Measurements from ENCODE around the gene FEZ2. TPM values are rescaled to one million over a fixed set of nuclear protein-coding genes. Genes with fewer than 3 reads are reported as not detected.

FEZ2 gene
- total RNA-seq, 1 experiment from 2014 or later: 22.2 TPM

GRCh38 chr2:36561237-36561944 is 36.6 kb downstream of the FEZ2 start:
- POLR2A ChIA-PET: no interaction called here
- Mint-ChIP-seq H3K4me3 (no peak overlapping the region), H3K27me3 (ENCODE audit: low read depth) (no peaks in the 10 kb centered on the region), H3K36me3 (peaks cover 8% of the 10 kb centered on the region; the same call in 1 of the 2 replicates), H3K27ac (peak overlapping the region; percentile 51), H3K4me1 (peaks cover 48% of the 10 kb centered on the region), H3K9me3 (no peaks in the 10 kb centered on the region)
- ATAC-seq: peak; percentile 49
- TF ChIP-seq CDX4 (CRISPR knock-in tag; IDR thresholded peaks at IDR 0.05; ENCODE audit: borderline replicate concordance): 0 out of 2 replicates have a peak, but pooled peaks have one; percentile 32
- no peak for TF ChIP-seq CTCF (IDR thresholded peaks at IDR 0.05)
- no peak for DNase-seq (ENCODE audit: low spot score)
- CTCF ChIA-PET: no interaction called here

GRCh38 chr2:36560726-36561125 is 37.2 kb downstream of the FEZ2 start:
- DNase-seq (ENCODE audit: low spot score) (no peak), ATAC-seq (no peak)
- ChIA-PET POLR2A (no interaction called here), CTCF (interaction anchor here (1.5 kb wide), 1 partner anchor 104 kb away, joined by 5 read pairs; no protein-coding TSS in a partner anchor)
- Mint-ChIP-seq H3K36me3 (peaks cover 5% of the 10 kb centered on the region; the same call in 1 of the 2 replicates), H3K4me1 (peaks cover 48% of the 10 kb centered on the region), H3K4me3 (no peak overlapping the region), H3K9me3 (no peaks in the 10 kb centered on the region), H3K27me3 (ENCODE audit: low read depth) (no peaks in the 10 kb centered on the region), H3K27ac (no peak overlapping the region)
- TF ChIP-seq SOX15 (CRISPR knock-in tag; IDR thresholded peaks at IDR 0.05): no peak
- TF ChIP-seq CDX4 (CRISPR knock-in tag; IDR thresholded peaks at IDR 0.05; ENCODE audit: borderline replicate concordance): no peak
- TF ChIP-seq SMAD4 (CRISPR knock-in tag; IDR thresholded peaks at IDR 0.05): no peak
- TF ChIP-seq NFYB (CRISPR knock-in tag; conservative IDR thresholded peaks at IDR 0.05; ENCODE audit: low read depth): no peak
- TF ChIP-seq ZNF138 (CRISPR knock-in tag; conservative IDR thresholded peaks at IDR 0.05): no peak
- no peak for TF ChIP-seq ATF2 (CRISPR knock-in tag; IDR thresholded peaks at IDR 0.05; ENCODE audit: borderline replicate concordance, low read depth)
- TF ChIP-seq NR3C1 (CRISPR knock-in tag; conservative IDR thresholded peaks at IDR 0.05; ENCODE audit: low read depth): no peak
- no peak for TF ChIP-seq EMX1 (CRISPR knock-in tag; IDR thresholded peaks at IDR 0.05)
- TF ChIP-seq ZSCAN18 (CRISPR knock-in tag; IDR thresholded peaks at IDR 0.05): no peak
- TF ChIP-seq ZNF317 (CRISPR knock-in tag; IDR thresholded peaks at IDR 0.05; ENCODE audit: borderline replicate concordance, low read depth): no peak
- TF ChIP-seq E2F1 (CRISPR knock-in tag; IDR thresholded peaks at IDR 0.05): no peak
- TF ChIP-seq AFF4 (CRISPR knock-in tag; IDR thresholded peaks at IDR 0.05; ENCODE audit: borderline replicate concordance): no peak
- TF ChIP-seq FOXK1 (CRISPR knock-in tag; IDR thresholded peaks at IDR 0.05): no peak
- TF ChIP-seq IRF2 (CRISPR knock-in tag; IDR thresholded peaks at IDR 0.05; ENCODE audit: borderline replicate concordance, low read depth): no peak
- TF ChIP-seq ZNF425 (CRISPR knock-in tag; conservative IDR thresholded peaks at IDR 0.05): no peak
- no peak for TF ChIP-seq KAT7 (CRISPR knock-in tag; IDR thresholded peaks at IDR 0.05; ENCODE audit: borderline replicate concordance)

Measured in WTC11 (cell line).